GM12878 (cell line): ENCODE measurements around the gene CCDC187.

Experiments
- EZH2 ChIP-seq: IDR thresholded peaks from 2 replicates; pipeline ENCODE4 v1.6.1; 2012; ENCODE audit warnings: low read depth, mild to moderate bottlenecking, control low read depth, inconsistent platforms, low read length, borderline replicate concordance; ENCODE audit not compliant: control insufficient read depth
- JUNB ChIP-seq: IDR thresholded peaks from 2 replicates; pipeline ENCODE4 v1.6.1; 2016; ENCODE audit warnings: antibody characterized with exemption, mild to moderate bottlenecking
- POLR2AphosphoS2 ChIP-seq: IDR thresholded peaks from 2 replicates; pipeline ENCODE4 v1.6.1; 2011; ENCODE audit warnings: low read depth, mild to moderate bottlenecking, low read length, improper control_type of control experiment, moderate library complexity
- TF ChIP-seq, protein P1 (sequence below), 3 experiments: IDR thresholded peaks in 2 of 3; conservative IDR thresholded peaks in 1 of 3; 2 replicates each; pipeline ENCODE4 v1.5.1; 2011; ENCODE audit warnings: low read depth in 3 of 3, low read length in 3 of 3, mild to moderate bottlenecking in 3 of 3, control low read depth in 2 of 3, moderate library complexity in 2 of 3, inconsistent platforms in 1 of 3, mixed read lengths in 1 of 3; ENCODE audit not compliant: control insufficient read depth in 2 of 3, insufficient read depth in 1 of 3; ENCODE audit errors: extremely low read depth in 1 of 3
- TF ChIP-seq, protein P2 (sequence below): IDR thresholded peaks from 2 replicates; pipeline ENCODE4 v1.6.1; 2012; ENCODE audit warnings: low read depth, low read length, improper control_type of control experiment
- TF ChIP-seq, protein P3 (sequence below): fragments of 450-650 bp; formaldehyde crosslinking; IDR thresholded peaks from 2 replicates; pipeline ENCODE4 v1.4.0; 2022; ENCODE audit warnings: mild to moderate bottlenecking, moderate library complexity

DNA sequence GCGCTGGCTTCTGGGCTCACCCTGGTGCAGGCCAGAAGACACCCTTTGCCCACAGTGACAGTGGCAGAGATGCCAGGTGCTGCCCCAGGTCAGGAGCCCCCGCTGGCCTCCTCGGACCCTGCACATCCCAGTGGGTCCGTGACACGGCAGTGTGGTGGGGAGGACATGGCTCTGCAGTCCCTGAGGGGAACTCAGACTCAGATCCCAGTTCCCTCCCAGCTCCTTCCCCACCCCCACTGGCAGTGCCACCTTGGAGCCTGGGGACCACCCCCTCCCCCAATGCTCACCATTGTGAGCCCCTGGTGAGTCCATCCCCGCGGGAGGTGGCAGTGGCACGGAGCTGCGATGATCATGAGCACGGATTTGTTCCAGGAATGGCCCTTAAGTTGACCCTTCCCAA is 562 bp upstream of the CCDC187 start:
- TF ChIP-seq JUNB (no peak), POLR2AphosphoS2 (no peak), EZH2 (no peak)
- TF ChIP-seq, protein P1, sequence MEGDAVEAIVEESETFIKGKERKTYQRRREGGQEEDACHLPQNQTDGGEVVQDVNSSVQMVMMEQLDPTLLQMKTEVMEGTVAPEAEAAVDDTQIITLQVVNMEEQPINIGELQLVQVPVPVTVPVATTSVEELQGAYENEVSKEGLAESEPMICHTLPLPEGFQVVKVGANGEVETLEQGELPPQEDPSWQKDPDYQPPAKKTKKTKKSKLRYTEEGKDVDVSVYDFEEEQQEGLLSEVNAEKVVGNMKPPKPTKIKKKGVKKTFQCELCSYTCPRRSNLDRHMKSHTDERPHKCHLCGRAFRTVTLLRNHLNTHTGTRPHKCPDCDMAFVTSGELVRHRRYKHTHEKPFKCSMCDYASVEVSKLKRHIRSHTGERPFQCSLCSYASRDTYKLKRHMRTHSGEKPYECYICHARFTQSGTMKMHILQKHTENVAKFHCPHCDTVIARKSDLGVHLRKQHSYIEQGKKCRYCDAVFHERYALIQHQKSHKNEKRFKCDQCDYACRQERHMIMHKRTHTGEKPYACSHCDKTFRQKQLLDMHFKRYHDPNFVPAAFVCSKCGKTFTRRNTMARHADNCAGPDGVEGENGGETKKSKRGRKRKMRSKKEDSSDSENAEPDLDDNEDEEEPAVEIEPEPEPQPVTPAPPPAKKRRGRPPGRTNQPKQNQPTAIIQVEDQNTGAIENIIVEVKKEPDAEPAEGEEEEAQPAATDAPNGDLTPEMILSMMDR (IDR thresholded peaks at IDR 0.05 in 2 of 3, conservative IDR thresholded peaks at IDR 0.05 in 1 of 3; ENCODE audit: control insufficient read depth in 2 of 3, extremely low read depth in 1 of 3, insufficient read depth in 1 of 3, low read depth in 3 of 3, low read length in 3 of 3), result no peak
- TF ChIP-seq, protein P2, sequence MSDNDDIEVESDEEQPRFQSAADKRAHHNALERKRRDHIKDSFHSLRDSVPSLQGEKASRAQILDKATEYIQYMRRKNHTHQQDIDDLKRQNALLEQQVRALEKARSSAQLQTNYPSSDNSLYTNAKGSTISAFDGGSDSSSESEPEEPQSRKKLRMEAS, result no peak
- TF ChIP-seq, protein P3, sequence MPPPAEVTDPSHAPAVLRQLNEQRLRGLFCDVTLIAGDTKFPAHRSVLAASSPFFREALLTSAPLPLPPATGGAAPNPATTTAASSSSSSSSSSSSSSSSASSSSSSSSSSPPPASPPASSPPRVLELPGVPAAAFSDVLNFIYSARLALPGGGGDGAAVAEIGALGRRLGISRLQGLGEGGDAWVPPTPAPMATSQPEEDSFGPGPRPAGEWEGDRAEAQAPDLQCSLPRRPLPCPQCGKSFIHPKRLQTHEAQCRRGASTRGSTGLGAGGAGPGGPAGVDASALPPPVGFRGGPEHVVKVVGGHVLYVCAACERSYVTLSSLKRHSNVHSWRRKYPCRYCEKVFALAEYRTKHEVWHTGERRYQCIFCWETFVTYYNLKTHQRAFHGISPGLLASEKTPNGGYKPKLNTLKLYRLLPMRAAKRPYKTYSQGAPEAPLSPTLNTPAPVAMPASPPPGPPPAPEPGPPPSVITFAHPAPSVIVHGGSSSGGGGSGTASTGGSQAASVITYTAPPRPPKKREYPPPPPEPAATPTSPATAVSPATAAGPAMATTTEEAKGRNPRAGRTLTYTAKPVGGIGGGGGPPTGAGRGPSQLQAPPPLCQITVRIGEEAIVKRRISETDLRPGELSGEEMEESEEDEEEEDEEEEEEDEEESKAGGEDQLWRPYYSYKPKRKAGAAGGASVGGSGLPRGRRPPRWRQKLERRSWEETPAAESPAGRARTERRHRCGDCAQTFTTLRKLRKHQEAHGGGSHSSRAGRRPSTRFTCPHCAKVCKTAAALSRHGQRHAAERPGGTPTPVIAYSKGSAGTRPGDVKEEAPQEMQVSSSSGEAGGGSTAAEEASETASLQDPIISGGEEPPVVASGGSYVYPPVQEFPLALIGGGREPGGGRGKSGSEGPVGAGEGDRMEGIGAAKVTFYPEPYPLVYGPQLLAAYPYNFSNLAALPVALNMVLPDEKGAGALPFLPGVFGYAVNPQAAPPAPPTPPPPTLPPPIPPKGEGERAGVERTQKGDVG (CRISPR knock-in tag), result no peak
